ENCODE results near the gene PRR20B.
"Not testable (repeated sequence)": the region's sequence is repeated elsewhere in the genome, so short reads cannot be mapped to it uniquely, and the experiment has no call there.

Gene PRR20B
- total RNA-seq: 0 reads per million in 2 experiments

- DNase-seq (ENCODE audit: low read depth): not testable (repeated sequence)
These were observed at the start of gene PRR20B for GRCh38 chr13:57147188-57147587. TSS of gene PRR20B (plus strand) at chr13:57147488. CDS start at chr13:57147875, 387 bp downstream.

DNA sequence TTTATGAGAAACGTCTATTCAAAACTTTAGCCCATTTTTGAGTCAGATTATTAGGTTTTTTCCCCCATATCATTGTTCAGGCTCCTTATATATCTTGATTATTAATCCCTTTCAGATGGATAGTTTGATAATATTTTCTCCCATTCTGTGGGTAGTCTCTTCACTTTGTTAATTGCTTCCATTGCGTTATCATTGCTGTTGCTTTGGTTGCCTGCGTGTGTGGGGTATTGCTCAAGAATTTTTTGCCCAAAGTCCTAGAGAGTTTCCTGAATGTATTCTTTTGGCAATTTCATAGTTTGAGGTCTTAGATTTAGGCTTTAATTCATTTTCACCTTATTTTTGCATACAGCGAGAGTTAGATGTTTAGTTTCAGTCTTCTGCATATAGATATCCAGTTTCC is 32.3 kb upstream of the PRR20B start:
- no peak for DNase-seq (ENCODE audit: low read depth)

DNA sequence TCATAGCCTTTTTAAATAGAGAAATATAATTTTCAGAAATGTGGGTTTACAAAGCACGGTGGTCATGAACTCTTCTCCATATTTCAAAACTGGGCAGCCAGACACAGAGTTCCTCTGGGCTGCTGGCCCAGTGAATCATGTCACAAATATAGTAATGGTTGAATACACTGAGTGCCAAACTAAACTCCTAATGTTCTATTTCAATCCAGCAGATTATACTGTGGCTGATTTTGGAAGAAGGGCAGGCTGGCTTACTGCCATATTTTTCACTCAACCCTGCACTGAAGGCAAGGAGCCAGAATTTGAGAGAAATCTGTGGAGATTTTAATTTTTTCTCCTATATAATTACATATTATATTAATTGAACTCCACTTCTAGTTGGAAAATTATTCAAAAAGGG is 23.6 kb upstream of the PRR20B start:
- no peak for DNase-seq (ENCODE audit: low read depth)

- DNase-seq (ENCODE audit: low read depth): no peak
These were observed 18.4 kb upstream of the PRR20B start for GRCh38 chr13:57128909-57129308.

- DNase-seq (ENCODE audit: low read depth): no peak
These were observed 11.2 kb upstream of the PRR20B start for GRCh38 chr13:57136093-57136492.

GRCh38 chr13:57137585-57137984 is 9.7 kb upstream of the PRR20B start:
- no peak for DNase-seq (ENCODE audit: low read depth)

GRCh38 chr13:57138988-57139387 is 8.3 kb upstream of the PRR20B start:
- no peak for DNase-seq (ENCODE audit: low read depth)

DNA sequence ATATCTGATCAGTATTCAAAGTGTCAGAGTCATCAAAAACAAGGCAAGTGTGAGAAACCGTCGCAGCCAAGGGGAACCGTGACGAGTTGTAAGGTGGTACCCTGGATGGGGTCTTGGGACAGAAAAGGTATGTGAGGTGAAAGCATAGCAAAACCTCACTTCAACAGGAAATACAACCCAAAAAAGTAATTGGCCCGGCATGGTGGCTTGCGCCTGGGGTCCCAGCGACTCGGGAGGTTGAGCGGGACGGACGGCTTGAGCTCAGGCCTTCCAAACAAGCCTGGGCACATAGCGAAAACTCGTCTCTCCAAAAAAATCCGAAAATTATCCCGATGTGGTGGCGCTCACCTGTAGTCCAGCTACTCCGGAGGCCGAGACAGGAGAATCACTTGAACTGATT is 7.5 kb upstream of the PRR20B start:
- not testable (repeated sequence) for DNase-seq (ENCODE audit: low read depth)

- DNase-seq (ENCODE audit: low read depth): not testable (repeated sequence)
These were observed 6.9 kb upstream of the PRR20B start, which contains the start of gene PRR20A for GRCh38 chr13:57140235-57140968. TSS of gene PRR20A (plus strand) at chr13:57140918. CDS start at chr13:57141305, 387 bp downstream.

DNA sequence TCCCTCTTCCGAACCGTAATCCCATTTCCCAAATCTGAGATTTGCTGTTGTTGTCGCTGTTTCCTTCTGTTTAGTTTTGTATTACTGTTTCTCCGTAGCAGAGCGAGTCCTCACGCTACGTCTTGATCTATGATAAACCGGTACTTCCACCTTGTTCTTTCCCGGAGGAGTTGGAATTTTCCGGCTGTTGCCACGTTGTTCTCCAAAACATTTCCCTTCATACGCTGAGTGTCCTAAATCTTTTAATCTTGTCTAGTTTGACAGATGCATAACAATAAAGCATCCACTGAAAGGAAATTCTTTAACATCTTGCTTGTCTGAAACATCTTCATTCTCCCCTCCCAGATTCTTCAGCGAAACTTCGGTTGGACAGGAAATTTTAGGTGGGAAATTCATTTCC is 818 bp downstream of the PRR20B start:
- DNase-seq (ENCODE audit: low read depth): not testable (repeated sequence)

- not testable (repeated sequence) for DNase-seq (ENCODE audit: low read depth)
These were observed 6.5 kb downstream of the PRR20B start, which contains the start of gene PRR20C for GRCh38 chr13:57153761-57154160. TSS of gene PRR20C (plus strand) at chr13:57154061. CDS start at chr13:57154448, 387 bp downstream.

DNA sequence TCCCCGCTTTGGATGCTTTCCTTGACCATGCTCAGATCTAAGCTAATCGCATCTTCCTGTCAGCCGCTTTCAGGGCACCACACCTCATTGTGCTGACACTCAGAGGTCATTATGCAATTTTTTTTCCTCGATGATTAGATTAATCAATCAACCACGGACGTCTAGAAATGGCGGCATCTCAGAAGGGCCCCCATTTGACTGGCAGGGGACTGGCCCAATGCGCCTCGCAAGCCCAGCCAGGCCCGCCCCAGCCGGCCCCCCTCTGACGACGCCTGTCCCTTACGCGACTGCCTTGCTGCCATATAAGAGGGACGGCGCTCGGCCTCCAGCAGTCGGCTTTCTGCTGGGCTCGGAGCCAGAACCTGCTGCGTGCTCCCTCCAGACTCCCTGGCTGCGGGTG is 13.0 kb downstream of the PRR20B start, which contains the start of gene PRR20D:
PRR20D (plus strand) TSS at position 301 of the 400 bp plus-strand sequence. CDS start 387 bp downstream, outside the sequence.
- not testable (repeated sequence) for DNase-seq (ENCODE audit: low read depth)

DNA sequence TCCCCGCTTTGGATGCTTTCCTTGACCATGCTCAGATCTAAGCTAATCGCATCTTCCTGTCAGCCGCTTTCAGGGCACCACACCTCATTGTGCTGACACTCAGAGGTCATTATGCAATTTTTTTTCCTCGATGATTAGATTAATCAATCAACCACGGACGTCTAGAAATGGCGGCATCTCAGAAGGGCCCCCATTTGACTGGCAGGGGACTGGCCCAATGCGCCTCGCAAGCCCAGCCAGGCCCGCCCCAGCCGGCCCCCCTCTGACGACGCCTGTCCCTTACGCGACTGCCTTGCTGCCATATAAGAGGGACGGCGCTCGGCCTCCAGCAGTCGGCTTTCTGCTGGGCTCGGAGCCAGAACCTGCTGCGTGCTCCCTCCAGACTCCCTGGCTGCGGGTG is 19.6 kb downstream of the PRR20B start, which contains the start of gene PRR20E:
PRR20E (plus strand) TSS at position 301 of the 400 bp plus-strand sequence. CDS start 387 bp downstream, outside the sequence.
- DNase-seq (ENCODE audit: low read depth): not testable (repeated sequence)

- no peak for DNase-seq (ENCODE audit: low read depth)
These were observed 44.4 kb downstream of the PRR20B start for GRCh38 chr13:57191667-57192066.
